ENCODE data around the gene C2orf76.
A peak's percentile ranks its signal among the peaks of the same experiment; 100 is the strongest.
"Not testable (repeated sequence)": the region's sequence is repeated elsewhere in the genome, so short reads cannot be mapped to it uniquely, and the experiment has no call there.

The C2orf76 gene

DNA sequence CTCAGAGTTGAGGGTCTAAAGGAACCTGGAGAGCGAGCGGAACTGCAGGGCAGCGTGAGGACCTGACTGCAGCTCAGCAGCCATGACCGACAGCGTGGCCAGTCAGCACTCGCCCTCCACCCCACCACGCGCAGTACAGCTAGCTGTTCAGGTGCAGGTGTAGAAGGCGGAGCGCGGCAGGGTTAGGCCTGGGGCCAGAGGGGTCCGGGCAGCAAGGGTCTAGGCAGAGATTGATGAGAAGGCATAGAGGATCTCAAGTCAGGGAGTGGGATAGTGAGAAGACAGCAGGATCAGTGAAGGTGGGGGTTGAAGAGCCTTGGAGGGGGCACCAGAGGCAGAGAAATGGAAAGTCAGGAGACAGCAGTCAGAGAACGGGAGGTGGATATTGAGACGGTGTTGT, 72.0 kb downstream of the C2orf76 start:
- DNase-seq (ENCODE audit: low spot score): no peak

GRCh38 chr2:119293900-119294299, 72.7 kb downstream of the C2orf76 start:
- DNase-seq (ENCODE audit: low spot score): no peak

GRCh38 chr2:119293254-119293653, 73.4 kb downstream of the C2orf76 start:
- no peak for DNase-seq (ENCODE audit: low spot score)

GRCh38 chr2:119292226-119292625, 74.4 kb downstream of the C2orf76 start:
- no peak for DNase-seq (ENCODE audit: low spot score)

GRCh38 chr2:119291588-119292167, 75.0 kb downstream of the C2orf76 start:
- DNase-seq (ENCODE audit: low spot score): no peak

DNA sequence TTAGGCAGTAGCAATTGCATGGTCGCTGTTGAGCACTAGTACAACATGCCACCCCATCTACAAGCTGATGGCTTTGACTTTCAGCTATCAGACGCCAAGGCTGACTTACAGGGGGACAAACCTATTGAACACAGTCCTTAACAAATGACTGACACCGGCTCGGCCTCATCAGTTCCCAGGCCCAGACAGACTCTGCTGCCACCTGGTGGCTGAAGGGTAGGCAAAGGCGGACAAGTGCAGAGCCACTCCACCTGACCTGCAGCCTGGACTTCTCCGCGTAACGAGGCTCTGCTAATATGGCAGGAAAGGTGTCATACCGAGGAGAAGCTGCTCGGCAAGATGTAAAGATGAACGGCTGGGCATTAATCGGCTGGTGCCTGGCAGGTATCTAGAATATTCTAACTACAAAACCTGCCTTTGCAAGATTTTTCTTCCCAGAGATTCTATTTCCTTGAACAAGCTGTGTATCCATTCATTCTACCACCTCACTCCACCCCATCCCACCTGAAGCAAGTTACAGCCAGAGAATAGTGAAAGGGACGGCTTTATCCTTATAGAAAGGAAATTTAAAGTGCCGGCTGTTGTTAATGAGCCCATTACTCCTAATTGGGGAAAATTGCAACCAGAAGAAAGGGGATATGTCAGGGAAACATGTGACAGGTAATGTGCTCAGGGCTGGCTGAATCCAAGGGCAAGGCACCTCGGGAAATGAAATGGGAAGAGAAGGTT, 75.6 kb downstream of the C2orf76 start:
- peak; percentile 68 for DNase-seq (ENCODE audit: low spot score)

DNA sequence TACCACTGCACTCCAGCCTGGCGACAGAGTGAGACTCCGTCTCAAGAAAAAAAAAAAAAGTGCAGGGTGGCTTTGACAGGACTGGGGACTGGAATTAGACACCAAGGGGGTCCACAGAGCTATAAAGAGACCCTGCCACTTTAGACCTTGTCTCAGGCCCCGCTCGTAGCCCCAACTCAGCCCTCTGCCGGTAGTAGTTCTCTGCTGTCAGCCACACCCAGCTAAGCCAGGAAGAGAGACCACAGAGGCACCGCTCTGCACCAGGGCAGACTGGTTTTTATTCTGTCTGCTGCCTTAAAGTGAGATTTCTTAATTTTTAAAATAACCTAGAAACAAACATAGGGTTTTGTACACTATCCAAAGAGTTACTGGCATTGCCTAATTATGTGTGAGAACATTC, 77.0 kb downstream of the C2orf76 start:
- no peak for DNase-seq (ENCODE audit: low spot score)

DNA sequence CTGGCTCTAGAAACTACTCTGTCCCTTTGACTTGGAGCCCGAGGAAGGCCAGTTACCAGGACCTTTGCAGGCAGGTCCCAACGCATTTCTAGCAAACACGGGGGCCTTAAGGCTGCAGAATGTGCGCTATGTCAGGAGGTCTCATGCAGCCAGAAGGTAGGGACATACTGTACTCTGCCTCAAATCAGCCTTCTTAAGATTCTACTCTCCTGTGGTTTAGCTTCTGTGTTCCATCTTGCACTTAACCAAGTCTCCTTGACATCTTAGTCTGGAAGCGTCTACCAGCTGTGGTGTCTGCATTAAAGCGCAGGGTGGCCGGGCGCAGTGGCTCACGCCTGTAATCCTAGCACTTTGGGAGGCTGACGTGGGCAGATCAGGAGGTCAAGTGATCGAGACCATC, 77.5 kb downstream of the C2orf76 start:
- DNase-seq (ENCODE audit: low spot score): no peak

DNA sequence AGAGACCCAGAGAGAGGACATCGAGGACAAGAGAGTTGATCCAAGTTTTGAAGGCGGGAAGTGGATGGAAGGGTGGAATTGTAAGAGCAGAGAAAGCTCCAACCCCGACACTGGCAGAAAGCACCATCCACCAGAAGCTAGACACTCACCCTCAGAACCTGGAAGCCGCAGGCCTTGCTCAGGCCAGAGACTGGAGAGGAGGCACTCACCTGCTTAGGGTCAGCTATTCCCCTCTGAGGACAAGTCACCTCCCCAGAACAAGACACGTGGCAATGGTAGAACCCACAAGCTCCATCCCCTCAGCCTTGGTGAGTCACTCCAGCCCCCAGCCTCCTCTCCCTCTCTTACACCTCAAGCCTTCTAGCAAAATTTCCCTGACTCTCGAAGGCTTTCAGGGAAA, 78.1 kb downstream of the C2orf76 start:
- no peak for DNase-seq (ENCODE audit: low spot score)

- DNase-seq (ENCODE audit: low spot score): no peak
Observed at GRCh38 chr2:119286661-119287060, 80.0 kb downstream of the C2orf76 start.

GRCh38 chr2:119283873-119284331, 82.7 kb downstream of the C2orf76 start:
- DNase-seq (ENCODE audit: low spot score): peak; percentile 10

DNA sequence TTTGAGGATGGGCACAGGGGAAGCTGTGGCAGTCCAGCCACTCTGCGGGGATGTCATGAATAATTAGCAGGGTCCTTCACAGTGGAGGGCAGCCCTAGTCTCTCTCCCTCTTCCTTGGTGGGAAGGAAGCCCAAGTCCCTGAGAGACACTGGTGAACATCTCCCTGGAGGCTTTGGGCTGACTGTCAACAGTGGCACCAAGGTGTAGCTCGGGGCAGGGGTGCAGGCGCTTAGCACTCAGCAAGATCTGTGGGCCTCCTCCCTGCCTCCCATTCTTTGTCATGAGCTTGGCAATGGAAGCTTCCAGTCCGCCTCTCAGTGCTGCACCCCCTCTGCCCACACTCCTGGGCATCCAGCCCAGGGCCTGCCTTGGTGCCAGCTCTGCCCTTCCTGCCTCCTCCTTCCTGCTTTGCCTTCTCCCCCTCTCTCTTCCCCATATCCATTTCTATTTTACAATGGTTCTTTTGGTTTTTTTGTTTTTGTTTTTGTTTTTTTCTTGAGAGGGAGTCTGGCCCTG, 83.6 kb downstream of the C2orf76 start:
- no peak for DNase-seq (ENCODE audit: low spot score)

DNA sequence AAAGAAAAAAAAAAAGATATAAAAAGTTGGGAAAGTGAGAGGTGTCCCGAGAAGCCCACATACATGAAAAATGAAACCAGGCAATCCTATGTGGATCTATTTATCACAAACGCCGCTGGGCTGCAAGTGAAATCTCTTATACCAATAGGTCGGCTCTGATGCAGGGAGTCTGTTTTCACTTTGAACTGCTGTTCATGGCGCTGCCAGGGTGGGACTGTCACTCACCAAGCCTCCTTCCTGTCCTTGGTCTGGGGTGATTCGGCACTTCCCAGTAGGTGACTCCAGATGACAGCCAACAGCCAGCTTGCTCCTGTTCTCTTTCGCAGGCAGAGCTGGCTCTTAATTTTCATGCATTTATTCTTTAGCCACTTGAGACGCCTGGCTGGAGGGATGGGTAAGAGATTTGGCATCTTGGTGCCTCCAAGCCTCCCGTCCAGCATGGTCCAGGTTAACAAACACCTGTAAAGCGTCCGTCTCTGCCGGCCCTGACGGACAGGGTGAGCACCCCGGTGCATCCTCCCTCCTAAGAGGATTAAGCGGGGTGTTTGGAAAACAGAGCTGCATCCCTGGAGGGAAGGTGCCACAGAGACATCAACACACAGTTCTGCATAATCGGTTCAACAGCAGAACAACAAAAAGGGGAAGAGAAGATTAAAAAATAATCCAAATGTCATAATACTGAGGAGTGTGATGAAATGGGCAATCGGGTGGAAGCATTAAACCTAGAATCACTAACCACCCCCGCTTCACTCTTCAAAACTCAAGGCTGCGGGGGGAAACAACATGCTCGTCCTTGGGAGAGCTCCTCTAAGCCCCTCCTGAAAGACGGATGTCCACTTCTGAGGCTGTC, 84.3 kb downstream of the C2orf76 start:
- DNase-seq (ENCODE audit: low spot score): no peak

DNA sequence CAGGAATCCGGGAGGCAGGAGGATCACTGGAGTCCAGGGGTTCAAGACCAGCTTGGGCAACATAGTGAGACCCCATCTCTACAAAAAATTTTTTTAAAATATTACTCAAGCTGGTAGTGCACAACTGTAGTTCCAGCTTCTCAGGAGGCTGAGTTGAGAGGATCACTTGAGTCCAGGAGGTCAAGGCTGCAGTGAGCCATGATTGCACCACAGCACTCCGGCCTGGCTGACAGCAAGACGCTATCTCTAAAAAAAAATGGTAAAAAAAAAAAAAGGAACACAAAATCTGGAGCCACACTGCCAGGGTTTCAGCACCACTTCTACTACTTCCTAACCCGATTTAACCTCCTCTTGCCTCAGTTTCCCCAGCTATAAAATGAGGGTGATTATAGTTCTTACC, 86.0 kb downstream of the C2orf76 start:
- no peak for DNase-seq (ENCODE audit: low spot score)

DNA sequence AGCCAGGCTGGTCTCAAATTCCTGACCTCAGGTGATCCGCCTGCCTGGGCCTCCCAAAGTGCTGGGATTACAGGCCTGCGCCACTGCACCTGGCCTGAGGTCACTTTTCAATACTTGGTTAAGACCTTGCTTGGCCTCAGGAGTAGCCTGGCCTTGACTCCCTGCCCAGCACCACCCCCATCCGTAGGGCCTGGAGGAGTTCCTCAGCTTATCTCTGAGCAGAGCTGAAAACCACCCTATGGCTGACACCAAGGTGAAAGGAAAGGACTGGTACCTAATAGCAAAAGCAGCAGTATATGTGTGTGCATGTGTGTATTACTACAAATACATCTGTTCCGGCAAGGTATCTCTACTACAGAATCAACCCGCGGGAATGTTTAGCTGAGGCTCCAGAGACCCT, 87.0 kb downstream of the C2orf76 start:
- DNase-seq (ENCODE audit: low spot score): no peak

DNA sequence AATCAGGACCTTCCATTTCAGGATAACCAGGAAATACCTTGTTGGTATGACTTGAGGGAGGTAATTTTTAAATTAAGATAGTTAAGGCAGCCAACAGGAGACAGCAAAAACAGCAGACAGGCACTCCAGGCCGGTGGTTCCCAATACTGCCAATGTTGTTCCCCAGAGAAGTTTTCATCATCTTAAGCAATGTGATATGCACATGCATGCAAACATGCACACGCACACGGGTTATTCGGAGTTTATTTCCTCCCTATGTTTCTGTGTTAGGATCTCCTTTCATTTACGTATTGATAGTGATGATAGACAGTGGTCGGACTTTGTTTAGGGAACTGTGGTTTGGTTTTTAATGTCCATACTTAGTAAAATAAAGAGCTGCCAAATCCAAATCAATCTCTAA, 87.7 kb downstream of the C2orf76 start:
- no peak for DNase-seq (ENCODE audit: low spot score)

DNA sequence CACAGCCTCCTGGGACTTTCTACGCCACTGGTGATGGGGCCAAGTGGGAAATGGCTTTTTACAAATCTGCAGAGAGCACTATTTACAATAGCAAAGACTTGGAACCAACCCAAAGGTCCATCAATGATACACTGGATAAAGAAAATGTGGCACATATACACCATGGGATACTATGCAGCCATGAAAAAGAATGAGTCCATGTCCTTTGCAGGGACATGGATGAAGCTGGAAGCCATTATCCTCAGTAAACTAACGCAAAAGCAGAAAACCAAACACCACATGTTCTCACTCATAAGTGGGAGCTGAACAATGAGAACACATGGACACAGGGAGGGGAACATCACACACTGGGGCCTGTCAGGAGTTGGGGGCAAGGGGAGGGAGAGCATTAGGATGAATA, 88.2 kb downstream of the C2orf76 start:
- DNase-seq (ENCODE audit: low spot score): not testable (repeated sequence)

DNA sequence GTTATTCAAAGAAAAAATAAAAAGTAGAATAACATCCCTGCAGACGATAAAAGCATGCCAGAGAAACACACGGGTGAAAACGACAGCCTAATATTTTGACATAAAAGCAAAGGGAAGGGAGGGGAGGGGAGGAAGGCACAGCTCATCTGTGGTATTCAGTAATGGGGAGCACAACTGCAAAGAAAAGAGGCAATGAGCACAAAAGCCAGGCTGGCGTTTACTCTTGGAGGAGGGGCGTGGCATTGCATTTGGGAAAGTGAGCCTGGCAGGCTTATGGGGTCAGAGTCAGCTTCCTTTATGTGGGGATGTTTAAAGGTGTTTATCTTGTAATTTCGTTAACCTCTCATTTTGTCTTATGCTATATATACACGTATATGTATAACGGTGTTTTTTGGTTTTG, 89.8 kb downstream of the C2orf76 start:
- DNase-seq (ENCODE audit: low spot score): no peak

DNA sequence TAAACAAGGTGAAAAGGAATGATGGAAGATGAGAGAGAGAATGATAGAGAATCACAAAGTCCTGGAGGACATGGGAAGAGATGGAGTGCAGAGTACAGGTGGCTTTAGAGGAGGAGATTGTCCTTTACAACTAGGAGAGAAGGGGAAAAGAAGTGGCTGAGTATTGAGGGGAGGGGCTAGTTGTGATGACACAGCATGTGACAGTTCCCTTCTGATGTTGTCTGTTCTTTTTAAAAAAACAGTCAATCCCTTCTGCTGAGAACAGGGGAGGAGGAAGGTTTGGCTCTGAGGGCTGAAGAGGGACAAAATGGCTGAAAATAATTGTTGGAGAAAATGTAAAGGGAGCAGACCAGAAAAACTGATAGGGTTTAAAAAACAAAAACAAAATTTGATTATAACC, 99.0 kb downstream of the C2orf76 start:
- DNase-seq (ENCODE audit: low spot score): no peak

DNA sequence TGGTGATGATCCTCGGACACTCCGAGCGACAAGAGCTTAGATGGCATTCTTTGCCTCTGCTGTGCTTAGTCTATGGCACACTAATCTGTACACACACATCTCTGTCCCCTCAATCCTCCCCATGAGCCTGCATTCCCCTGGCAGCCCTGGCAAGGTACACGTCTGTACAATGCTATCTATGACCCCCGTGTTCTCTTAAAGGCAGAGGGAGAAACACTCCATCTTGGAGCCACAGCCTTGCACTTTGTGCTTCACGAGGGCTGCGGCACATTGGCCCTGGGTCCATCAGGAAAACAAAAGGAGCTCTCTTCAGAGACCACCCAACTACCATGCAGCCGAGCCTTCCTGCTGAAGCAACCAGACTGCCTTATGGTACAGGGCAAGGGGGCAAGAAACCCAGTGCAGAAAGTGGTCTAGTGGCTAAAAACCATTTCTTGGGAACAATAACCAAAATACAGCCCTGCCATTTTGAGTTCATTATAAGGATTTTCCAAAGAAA, 100.5 kb downstream of the C2orf76 start:
- no peak for DNase-seq (ENCODE audit: low spot score)

GRCh38 chr2:119265693-119266066, 101.0 kb downstream of the C2orf76 start:
- DNase-seq (ENCODE audit: low spot score): no peak

All from SW480 (cell line).